Measurements from ENCODE around the gene DNAJC17. TPM values are rescaled to one million over a fixed set of nuclear protein-coding genes. Genes with fewer than 3 reads are reported as not detected.
A peak's percentile ranks its signal among the peaks of the same experiment; 100 is the strongest.

DNAJC17 gene
- total and polyA plus RNA-seq, 2 donors: 17.9 to 45.6 TPM

GRCh38 chr15:40763801-40764628, 43.3 kb downstream of the DNAJC17 start, which contains the start of gene GCHFR:
Gene GCHFR, plus strand, starts transcription at chr15:40764068. Its CDS starts 113 bp downstream, at chr15:40764181.
- no peak for DNase-seq (ENCODE audit: extremely low spot score)
- no peaks in the 10 kb centered on the region for H3K4me1 ChIP-seq (ENCODE audit: insufficient read depth)
- under 1% methylated on average over 75 of the region's 75 CpGs for WGBS
- peak within 1 kb of the TSS; percentile 47 for H3K4me3 ChIP-seq (ENCODE audit: low read depth, low read length)
- H3K27ac ChIP-seq (ENCODE audit: low read depth): peak within 1 kb of the TSS; percentile 79
- H3K36me3 ChIP-seq (ENCODE audit: insufficient read depth): no peaks in the 10 kb centered on the region

GRCh38 chr15:40762919-40763800, 44.1 kb downstream of the DNAJC17 start:
- DNase-seq (ENCODE audit: extremely low spot score): no peak
- H3K4me3 ChIP-seq (ENCODE audit: low read depth, low read length): peak overlapping the region; percentile 47
- peak overlapping the region; percentile 79 for H3K27ac ChIP-seq (ENCODE audit: low read depth)
- H3K36me3 ChIP-seq (ENCODE audit: insufficient read depth): no peaks in the 10 kb centered on the region
- no peaks in the 10 kb centered on the region for H3K4me1 ChIP-seq (ENCODE audit: insufficient read depth)
- WGBS: 31% methylated on average over 55 of the region's 55 CpGs

DNA sequence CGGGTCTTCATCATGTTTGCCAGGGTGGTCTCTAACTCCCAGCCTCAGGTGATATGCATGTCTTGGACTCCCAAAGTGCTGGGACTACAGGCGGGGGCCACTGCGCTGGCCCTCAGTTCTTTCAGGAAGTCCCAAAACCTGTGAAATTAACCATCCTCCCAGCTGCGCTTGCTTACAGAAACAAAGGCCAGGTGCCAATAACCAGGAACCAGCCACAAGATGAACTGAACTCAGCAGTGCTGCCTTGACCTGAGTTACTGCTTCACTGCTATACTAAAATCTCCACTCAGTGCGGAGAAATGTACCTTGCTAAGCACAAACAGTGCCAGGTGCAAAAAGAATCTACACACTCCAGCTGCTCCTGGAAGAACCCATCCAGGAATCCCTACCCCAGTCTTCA, 47.3 kb downstream of the DNAJC17 start:
- 96% methylated on average over 5 of the region's 5 CpGs for WGBS
- no peaks in the 10 kb centered on the region for H3K36me3 ChIP-seq (ENCODE audit: insufficient read depth)
- no peak for DNase-seq (ENCODE audit: extremely low spot score)

DNA sequence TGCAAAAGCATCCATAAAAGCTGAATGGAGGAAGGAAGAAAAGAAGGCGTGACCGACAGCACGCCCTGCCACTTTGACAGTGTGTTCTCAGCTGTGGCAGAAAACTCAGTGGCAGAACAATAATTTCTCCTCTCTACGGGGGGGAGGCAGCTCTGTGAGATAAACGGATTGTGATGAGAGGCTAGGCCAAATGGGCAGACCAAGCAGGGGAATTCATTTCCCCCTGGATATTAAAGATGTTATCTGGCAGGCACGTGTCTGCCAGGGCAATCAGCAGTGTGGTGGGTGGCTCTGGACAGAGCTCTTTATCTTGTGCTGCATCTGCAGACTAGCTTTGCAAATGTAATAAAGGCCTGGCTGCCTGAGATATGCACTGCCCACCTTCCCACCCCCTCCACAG, 50.3 kb downstream of the DNAJC17 start:
- no peak for DNase-seq (ENCODE audit: extremely low spot score)
- WGBS: 31% methylated on average over 6 of the region's 6 CpGs
- Histone ChIP-seq H3K4me3 (ENCODE audit: low read depth, low read length) (no peak overlapping the region), H3K36me3 (ENCODE audit: insufficient read depth) (peaks cover under 1% of the 10 kb centered on the region), H3K4me1 (ENCODE audit: insufficient read depth) (no peaks in the 10 kb centered on the region), H3K27ac (ENCODE audit: low read depth) (no peak overlapping the region)

More for the DNA sequence above, 47.3 kb downstream of the DNAJC17 start:
- H3K4me3 ChIP-seq (ENCODE audit: low read depth, low read length): no peak overlapping the region
- no peak overlapping the region for H3K27ac ChIP-seq (ENCODE audit: low read depth)
- no peaks in the 10 kb centered on the region for H3K4me1 ChIP-seq (ENCODE audit: insufficient read depth)

- WGBS: 64% methylated on average over 10 of the region's 10 CpGs
- Histone ChIP-seq H3K4me1 (ENCODE audit: insufficient read depth) (no peaks in the 10 kb centered on the region), H3K4me3 (ENCODE audit: low read depth, low read length) (peak overlapping the region; percentile 98), H3K36me3 (ENCODE audit: insufficient read depth) (peaks cover 4% of the 10 kb centered on the region), H3K27ac (ENCODE audit: low read depth) (no peak overlapping the region)
- no peak for DNase-seq (ENCODE audit: extremely low spot score)
These were observed 51.5 kb downstream of the DNAJC17 start for GRCh38 chr15:40755812-40756208.

- under 1% methylated on average over 66 of the region's 66 CpGs for WGBS
- Histone ChIP-seq H3K27ac (ENCODE audit: low read depth) (peak within 1 kb of the TSS; percentile 82), H3K4me1 (ENCODE audit: insufficient read depth) (no peaks in the 10 kb centered on the region), H3K36me3 (ENCODE audit: insufficient read depth) (peaks cover 4% of the 10 kb centered on the region), H3K4me3 (ENCODE audit: low read depth, low read length) (peak within 1 kb of the TSS; percentile 98)
- DNase-seq (ENCODE audit: extremely low spot score): peak; percentile 84
These were observed 52.1 kb downstream of the DNAJC17 start, which contains the start of gene RMDN3 for GRCh38 chr15:40754883-40755811. Gene RMDN3, minus strand, starts transcription at chr15:40755254. Its CDS starts 471 bp downstream, at chr15:40754783.

DNA sequence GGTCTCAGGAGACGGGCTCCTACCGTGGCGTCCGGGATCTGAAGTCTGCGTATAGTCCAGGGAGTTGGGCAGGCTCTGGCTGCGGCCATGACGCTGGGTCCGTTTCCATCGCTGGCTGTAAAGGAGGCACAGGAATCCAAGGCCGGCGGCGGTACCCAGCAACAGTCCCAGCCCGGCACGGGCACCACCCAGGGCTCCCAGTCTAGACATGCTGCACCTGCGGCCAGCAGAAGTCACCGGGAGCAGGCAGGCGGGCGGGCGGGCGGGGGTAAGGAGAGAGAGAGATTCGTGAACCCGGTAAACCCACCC, 52.7 kb downstream of the DNAJC17 start:
- no peaks in the 10 kb centered on the region for H3K4me1 ChIP-seq (ENCODE audit: insufficient read depth)
- under 1% methylated on average over 22 of the region's 22 CpGs for WGBS
- DNase-seq (ENCODE audit: extremely low spot score): no peak
- peak overlapping the region; percentile 98 for H3K4me3 ChIP-seq (ENCODE audit: low read depth, low read length)
- peaks cover 4% of the 10 kb centered on the region for H3K36me3 ChIP-seq (ENCODE audit: insufficient read depth)
- H3K27ac ChIP-seq (ENCODE audit: low read depth): peak overlapping the region; percentile 67

GRCh38 chr15:40751745-40752144, 55.5 kb downstream of the DNAJC17 start:
- no peak overlapping the region for H3K4me3 ChIP-seq (ENCODE audit: low read depth, low read length)
- WGBS: 94% methylated on average over 12 of the region's 12 CpGs
- no peak overlapping the region for H3K27ac ChIP-seq (ENCODE audit: low read depth)
- H3K4me1 ChIP-seq (ENCODE audit: insufficient read depth): no peaks in the 10 kb centered on the region
- no peak for DNase-seq (ENCODE audit: extremely low spot score)
- peaks cover 4% of the 10 kb centered on the region for H3K36me3 ChIP-seq (ENCODE audit: insufficient read depth)

- Histone ChIP-seq H3K4me1 (ENCODE audit: insufficient read depth) (no peaks in the 10 kb centered on the region), H3K27ac (ENCODE audit: low read depth) (no peak overlapping the region), H3K4me3 (ENCODE audit: low read depth, low read length) (no peak overlapping the region), H3K36me3 (ENCODE audit: insufficient read depth) (peaks cover 4% of the 10 kb centered on the region)
- DNase-seq (ENCODE audit: extremely low spot score): no peak
- WGBS: 88% methylated on average over 4 of the region's 4 CpGs
These were observed 56.4 kb downstream of the DNAJC17 start for GRCh38 chr15:40750885-40751284.

- DNase-seq (ENCODE audit: extremely low spot score): no peak
- no peaks in the 10 kb centered on the region for H3K4me1 ChIP-seq (ENCODE audit: insufficient read depth)
- 95% methylated on average over 4 of the region's 4 CpGs for WGBS
- H3K36me3 ChIP-seq (ENCODE audit: insufficient read depth): peaks cover 4% of the 10 kb centered on the region
- H3K4me3 ChIP-seq (ENCODE audit: low read depth, low read length): no peak overlapping the region
- no peak overlapping the region for H3K27ac ChIP-seq (ENCODE audit: low read depth)
These were observed 58.1 kb downstream of the DNAJC17 start for GRCh38 chr15:40749151-40749630.

GRCh38 chr15:40747685-40748631, 59.3 kb downstream of the DNAJC17 start:
- no peaks in the 10 kb centered on the region for H3K4me1 ChIP-seq (ENCODE audit: insufficient read depth)
- H3K36me3 ChIP-seq (ENCODE audit: insufficient read depth): peaks cover 6% of the 10 kb centered on the region
- DNase-seq (ENCODE audit: extremely low spot score): no peak
- H3K4me3 ChIP-seq (ENCODE audit: low read depth, low read length): no peak overlapping the region
- no peak overlapping the region for H3K27ac ChIP-seq (ENCODE audit: low read depth)
- 68% methylated on average over 7 of the region's 7 CpGs for WGBS

DNA sequence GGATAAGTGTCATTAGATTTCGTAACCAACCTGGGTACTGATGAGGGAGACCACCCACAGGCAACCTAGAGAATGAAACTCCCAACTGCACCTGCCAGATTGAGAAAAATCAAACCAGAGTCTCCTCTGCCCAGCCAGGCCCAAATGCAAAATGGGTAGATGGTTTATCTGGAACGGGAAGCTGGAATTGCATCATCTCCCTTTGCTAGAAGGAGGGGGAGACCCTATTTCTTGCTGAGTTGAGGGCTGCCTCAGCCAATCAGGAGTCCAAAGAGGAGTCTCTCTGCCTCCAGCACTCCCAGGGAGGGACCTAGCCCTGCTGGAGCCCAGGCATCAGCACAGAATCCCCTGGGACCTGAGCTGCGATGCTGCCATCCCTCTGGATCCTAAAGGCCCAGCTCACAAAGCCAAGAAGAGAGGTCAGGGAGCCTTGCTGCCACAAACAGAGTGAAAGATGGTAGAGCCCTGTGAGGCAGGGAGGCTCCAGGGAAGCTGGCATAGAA, 60.3 kb downstream of the DNAJC17 start:
- DNase-seq (ENCODE audit: extremely low spot score): no peak
- Histone ChIP-seq H3K27ac (ENCODE audit: low read depth) (no peak overlapping the region), H3K36me3 (ENCODE audit: insufficient read depth) (peaks cover 6% of the 10 kb centered on the region), H3K4me3 (ENCODE audit: low read depth, low read length) (no peak overlapping the region), H3K4me1 (ENCODE audit: insufficient read depth) (no peaks in the 10 kb centered on the region)
- 60% methylated on average over 3 of the region's 3 CpGs for WGBS

All from urinary bladder (tissue), 4 donors.